Fibroblast of mammary gland (primary cell): ENCODE measurements around the gene ABCC6.
"Not testable (repeated sequence)": the region's sequence is repeated elsewhere in the genome, so short reads cannot be mapped to it uniquely, and the experiment has no call there.

Source experiments
- DNase-seq: peaks from one replicate; pipeline ENCODE4 v3.0.0-alpha.2; 2010; ENCODE audit warnings: low read depth
- H3K4me3 ChIP-seq: 2 replicates; pipeline ENCODE4 v1.5.1; 2011; ENCODE audit warnings: low read depth, mild to moderate bottlenecking, low read length, moderate library complexity; ENCODE audit not compliant: control insufficient read depth
- CTCF ChIP-seq: conservative IDR thresholded peaks from 2 replicates; pipeline ENCODE4 v1.5.1; 2011; ENCODE audit warnings: low read depth, low read length, inconsistent platforms; ENCODE audit not compliant: control insufficient read depth, insufficient read depth

ABCC6 gene

GRCh38 chr16:16222850-16223661, at the start of gene ABCC6:
TSS of gene ABCC6 (minus strand) at chr16:16223494. CDS start at chr16:16223434, 60 bp downstream.
- H3K4me3 ChIP-seq, DNase-seq: not testable (repeated sequence)

- H3K4me3 ChIP-seq, DNase-seq: not testable (repeated sequence)
These were observed 49.4 kb upstream of the ABCC6 start for GRCh38 chr16:16272573-16273221.

- DNase-seq, H3K4me3 ChIP-seq: not testable (repeated sequence)
These were observed 48.4 kb upstream of the ABCC6 start for GRCh38 chr16:16271658-16272057.

GRCh38 chr16:16268185-16268808, 45.0 kb upstream of the ABCC6 start:
- not testable (repeated sequence) for H3K4me3 ChIP-seq, DNase-seq

GRCh38 chr16:16267708-16268107, 44.4 kb upstream of the ABCC6 start:
- DNase-seq, H3K4me3 ChIP-seq: not testable (repeated sequence)

- H3K4me3 ChIP-seq, DNase-seq: not testable (repeated sequence)
These were observed 41.8 kb upstream of the ABCC6 start for GRCh38 chr16:16265044-16265443.

- not testable (repeated sequence) for DNase-seq, H3K4me3 ChIP-seq
These were observed 40.7 kb upstream of the ABCC6 start for GRCh38 chr16:16263947-16264346.

- DNase-seq, H3K4me3 ChIP-seq: not testable (repeated sequence)
These were observed 39.8 kb upstream of the ABCC6 start for GRCh38 chr16:16262954-16263555.

GRCh38 chr16:16259971-16260370, 36.7 kb upstream of the ABCC6 start:
- not testable (repeated sequence) for H3K4me3 ChIP-seq, DNase-seq

GRCh38 chr16:16258822-16259221, 35.5 kb upstream of the ABCC6 start:
- not testable (repeated sequence) for DNase-seq, H3K4me3 ChIP-seq

GRCh38 chr16:16257301-16257923, 34.1 kb upstream of the ABCC6 start:
- TF ChIP-seq CTCF: peak; percentile 17
- H3K4me3 ChIP-seq, DNase-seq: not testable (repeated sequence)

GRCh38 chr16:16252377-16252776, 29.1 kb upstream of the ABCC6 start:
- H3K4me3 ChIP-seq, DNase-seq: not testable (repeated sequence)

- not testable (repeated sequence) for DNase-seq, H3K4me3 ChIP-seq
These were observed 26.5 kb upstream of the ABCC6 start for GRCh38 chr16:16249621-16250330.

- DNase-seq, H3K4me3 ChIP-seq: not testable (repeated sequence)
These were observed 24.1 kb upstream of the ABCC6 start for GRCh38 chr16:16247439-16247838.

GRCh38 chr16:16246578-16247262, 23.4 kb upstream of the ABCC6 start:
- not testable (repeated sequence) for DNase-seq, H3K4me3 ChIP-seq

GRCh38 chr16:16243886-16244285, 20.6 kb upstream of the ABCC6 start:
- H3K4me3 ChIP-seq, DNase-seq: not testable (repeated sequence)
